GM12891 (cell line): ENCODE results near the gene FSHB.

Experiments
- PAX5 ChIP-seq: IDR thresholded peaks from 2 replicates; pipeline ENCODE4 v1.6.1; 2011; ENCODE audit warnings: low read length, moderate library complexity, mild to moderate bottlenecking; ENCODE audit not compliant: insufficient read depth, severe bottlenecking
- POLR2A ChIP-seq: IDR thresholded peaks from 2 replicates; pipeline ENCODE4 v1.6.1; 2011; ENCODE audit warnings: low read depth, low read length, control low read depth
- POLR2AphosphoS5 ChIP-seq: IDR thresholded peaks from 2 replicates; pipeline ENCODE4 v1.6.1; 2011; ENCODE audit warnings: low read depth, low read length, control low read depth
- SPI1 ChIP-seq: IDR thresholded peaks from 2 replicates; pipeline ENCODE4 v1.6.1; 2011; ENCODE audit warnings: low read depth, low read length, control low read depth
- TAF1 ChIP-seq: IDR thresholded peaks from 2 replicates; pipeline ENCODE4 v1.6.1; 2011; ENCODE audit warnings: low read depth, low read length, control low read depth

DNA sequence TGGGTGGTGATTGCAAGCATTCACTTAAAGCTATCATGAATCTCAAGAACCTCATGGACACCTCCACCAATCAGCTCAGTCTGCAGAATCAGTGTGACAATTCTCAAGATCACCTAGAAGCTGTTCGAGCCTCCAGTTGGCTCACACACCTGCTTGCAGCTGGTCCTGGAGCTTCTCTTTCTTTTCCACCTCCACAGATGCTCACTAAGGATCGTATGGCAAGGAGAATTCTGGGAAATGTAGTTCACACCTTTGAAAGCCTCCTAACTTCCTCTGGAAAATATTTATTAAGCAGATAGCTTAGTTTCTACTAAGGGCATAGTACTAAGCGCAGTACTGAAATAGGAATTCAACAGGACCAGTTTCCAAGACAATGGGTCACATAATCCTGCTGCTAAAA lies 26.2 kb downstream of the FSHB start:
- TF ChIP-seq POLR2AphosphoS5: no peak
- TF ChIP-seq POLR2A: no peak
- TF ChIP-seq SPI1: no peak
- no peak for TF ChIP-seq TAF1
- TF ChIP-seq PAX5: no peak
